ENCODE measurements around the gene STXBP2. TPM values are rescaled to one million over a fixed set of nuclear protein-coding genes. Genes with fewer than 3 reads are reported as not detected.

STXBP2 gene
- 10 to 100 TPM; 71.0 to 86.2 (median 79.5) TPM for polyA plus RNA-seq (ENCODE audit: low read depth in 6 of 6)

DNA sequence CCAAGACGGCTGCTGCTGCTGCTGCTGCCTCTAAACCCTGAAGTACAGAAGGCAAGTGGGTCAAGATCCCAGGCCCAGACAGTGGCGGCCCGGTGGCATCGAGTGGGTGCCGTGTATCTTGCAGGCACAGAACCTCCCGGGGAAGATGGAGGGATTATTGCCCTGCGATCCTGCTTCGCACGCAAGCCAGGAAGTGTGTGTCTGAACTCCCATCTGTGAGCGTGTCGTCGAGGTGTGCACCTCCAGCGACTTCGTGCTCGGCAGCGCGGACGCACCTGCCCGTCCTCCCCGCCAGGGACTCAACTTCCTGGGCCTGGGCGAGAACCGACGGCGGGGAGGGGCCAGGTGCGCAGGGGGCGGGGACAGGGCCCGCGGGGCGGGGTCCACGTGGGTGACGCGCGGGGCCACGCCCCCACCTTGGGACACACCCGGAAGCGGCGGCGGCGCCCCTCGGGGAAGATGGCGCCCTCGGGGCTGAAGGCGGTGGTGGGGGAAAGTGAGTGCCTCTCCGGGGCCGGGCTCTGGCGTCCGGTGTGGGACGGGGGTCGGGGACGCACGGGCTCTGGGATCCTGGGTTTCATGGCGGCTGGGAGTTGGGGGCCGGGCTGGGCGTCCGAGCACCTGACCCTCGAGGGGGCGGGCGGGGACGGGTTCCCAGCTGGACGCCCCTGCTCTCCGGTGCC lies at the start of gene STXBP2:
Gene STXBP2 (plus strand): TSS at position 420 of the 683 bp plus-strand sequence. CDS start 40 bp downstream, at position 460.
- peaks cover 0 to 9% of the 10 kb centered on the region in 2 donors for H3K36me3 Mint-ChIP-seq
- peak within 1 kb of the TSS; percentile 82 to 94 (median 88) for H3K4me3 Mint-ChIP-seq
- peaks cover 38 to 70% (median 44%) of the 10 kb centered on the region in 3 donors for H3K4me1 Mint-ChIP-seq
- ATAC-seq (ENCODE audit: low read depth in 2 of 2): peak; percentile 94 to 96
- peaks cover 0 to 1% (median 0%) of the 10 kb centered on the region in 7 donors for H3K9me3 Mint-ChIP-seq
- H3K27ac Mint-ChIP-seq: peak within 1 kb of the TSS; percentile 87 to 98 (median 94)
- no peaks in the 10 kb centered on the region for H3K27me3 Mint-ChIP-seq
- peak; percentile 89 for DNase-seq

DNA sequence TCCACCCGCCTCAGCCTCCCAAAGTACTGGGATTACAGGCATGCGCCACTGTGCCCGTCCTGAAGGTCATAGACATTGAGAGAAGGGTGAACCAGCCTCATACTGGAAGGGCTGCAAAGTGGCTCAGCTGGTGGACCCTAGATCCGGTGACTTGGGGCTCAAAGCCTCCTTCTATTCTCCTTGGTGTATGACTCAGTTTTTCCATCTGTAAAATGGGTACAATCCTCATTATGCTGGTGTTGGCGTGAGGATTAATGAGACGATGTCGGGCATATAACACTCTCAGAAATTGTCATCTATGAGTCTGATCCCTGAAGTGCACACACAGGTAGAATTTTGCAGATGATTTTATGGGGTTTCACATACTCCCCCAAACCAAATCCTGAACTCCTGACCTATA lies 47.1 kb upstream of the STXBP2 start:
- Mint-ChIP-seq H3K4me1 (no peaks in the 10 kb centered on the region), H3K4me3 (no peak overlapping the region), H3K9me3 (no peaks in the 10 kb centered on the region), H3K36me3 (no peaks in the 10 kb centered on the region), H3K27ac (no peak overlapping the region), H3K27me3 (peaks cover 16 to 43% (median 19%) of the 10 kb centered on the region in 3 donors)
- DNase-seq (no peak), ATAC-seq (ENCODE audit: low read depth in 2 of 2) (no peak)

DNA sequence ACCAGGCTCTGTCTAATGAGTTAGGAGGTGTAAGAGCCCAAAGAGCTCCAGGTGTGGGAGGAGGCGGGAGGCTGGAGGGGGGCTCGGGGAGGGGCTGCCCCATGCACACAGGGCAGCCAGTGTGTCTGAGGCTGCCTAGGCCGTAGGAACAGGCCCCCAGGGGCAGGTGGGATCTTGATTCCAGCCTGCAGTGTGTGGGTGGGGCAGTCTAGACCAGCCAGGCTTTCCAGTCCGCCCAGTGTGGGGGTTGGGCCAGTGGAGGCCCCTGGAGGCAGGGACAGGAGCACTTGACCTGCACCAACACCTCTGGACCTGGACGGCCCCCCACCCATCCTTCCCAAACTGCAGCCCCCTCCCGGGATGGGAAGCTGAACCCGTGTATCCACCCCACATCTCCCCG lies 46.7 kb upstream of the STXBP2 start:
- Mint-ChIP-seq H3K36me3 (no peaks in the 10 kb centered on the region), H3K4me1 (peaks cover 2 to 4% (median 2%) of the 10 kb centered on the region in 3 donors), H3K4me3 (no peak overlapping the region), H3K9me3 (peaks cover 0 to 2% (median 0%) of the 10 kb centered on the region in 7 donors), H3K27me3 (peaks cover 20 to 44% (median 21%) of the 10 kb centered on the region in 3 donors), H3K27ac (no peak overlapping the region)
- no peak for ATAC-seq (ENCODE audit: low read depth in 2 of 2)
- DNase-seq: no peak

DNA sequence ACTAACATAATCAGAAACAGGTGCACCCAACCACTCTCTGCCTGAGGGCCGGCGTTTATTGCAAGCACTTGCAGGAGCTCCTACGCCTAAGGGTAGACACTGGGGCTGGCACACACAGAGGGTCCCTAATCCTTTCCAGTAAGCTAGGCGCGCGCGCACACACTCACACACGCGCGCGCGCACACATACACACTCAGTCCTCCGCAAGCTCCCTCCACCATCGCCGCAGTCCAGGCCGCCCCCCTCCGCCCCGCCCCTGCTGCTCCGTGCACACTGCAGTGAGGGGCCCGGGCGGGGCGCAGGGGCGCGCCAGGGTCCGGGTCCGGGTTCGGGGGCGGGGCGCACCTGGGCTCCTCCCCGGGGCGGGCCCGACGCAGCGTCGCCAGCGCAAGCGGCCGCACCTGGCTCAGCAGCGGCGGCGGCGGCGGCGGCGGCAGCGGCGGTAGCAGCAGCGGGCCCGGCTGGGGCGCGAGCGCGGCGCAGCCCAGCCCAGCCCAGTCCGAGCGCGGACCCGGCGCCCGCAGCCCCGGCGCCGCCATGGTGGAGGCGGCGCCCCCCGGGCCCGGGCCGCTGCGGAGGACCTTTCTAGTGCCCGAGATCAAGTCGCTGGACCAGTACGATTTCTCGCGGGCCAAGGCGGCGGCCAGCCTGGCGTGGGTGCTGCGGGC lies 41.3 kb upstream of the STXBP2 start, which contains the start of gene CAMSAP3:
Gene CAMSAP3 (plus strand): TSS at position 398 of the 668 bp plus-strand sequence. CDS start 140 bp downstream, at position 538.
- peaks cover 0 to 4% (median 0%) of the 10 kb centered on the region in 7 donors for H3K9me3 Mint-ChIP-seq
- peak; percentile 25 for DNase-seq
- H3K4me1 Mint-ChIP-seq: peaks cover 7 to 18% (median 11%) of the 10 kb centered on the region in 3 donors
- peak within 1 kb of the TSS in 1 of 6 donors; percentile 78 for H3K27ac Mint-ChIP-seq
- H3K27me3 Mint-ChIP-seq: peaks cover 40 to 66% (median 52%) of the 10 kb centered on the region in 3 donors
- no peaks in the 10 kb centered on the region for H3K36me3 Mint-ChIP-seq
- peak within 1 kb of the TSS; percentile 70 to 90 (median 82) for H3K4me3 Mint-ChIP-seq
- ATAC-seq (ENCODE audit: low read depth in 2 of 2): peak; percentile 86 to 89

DNA sequence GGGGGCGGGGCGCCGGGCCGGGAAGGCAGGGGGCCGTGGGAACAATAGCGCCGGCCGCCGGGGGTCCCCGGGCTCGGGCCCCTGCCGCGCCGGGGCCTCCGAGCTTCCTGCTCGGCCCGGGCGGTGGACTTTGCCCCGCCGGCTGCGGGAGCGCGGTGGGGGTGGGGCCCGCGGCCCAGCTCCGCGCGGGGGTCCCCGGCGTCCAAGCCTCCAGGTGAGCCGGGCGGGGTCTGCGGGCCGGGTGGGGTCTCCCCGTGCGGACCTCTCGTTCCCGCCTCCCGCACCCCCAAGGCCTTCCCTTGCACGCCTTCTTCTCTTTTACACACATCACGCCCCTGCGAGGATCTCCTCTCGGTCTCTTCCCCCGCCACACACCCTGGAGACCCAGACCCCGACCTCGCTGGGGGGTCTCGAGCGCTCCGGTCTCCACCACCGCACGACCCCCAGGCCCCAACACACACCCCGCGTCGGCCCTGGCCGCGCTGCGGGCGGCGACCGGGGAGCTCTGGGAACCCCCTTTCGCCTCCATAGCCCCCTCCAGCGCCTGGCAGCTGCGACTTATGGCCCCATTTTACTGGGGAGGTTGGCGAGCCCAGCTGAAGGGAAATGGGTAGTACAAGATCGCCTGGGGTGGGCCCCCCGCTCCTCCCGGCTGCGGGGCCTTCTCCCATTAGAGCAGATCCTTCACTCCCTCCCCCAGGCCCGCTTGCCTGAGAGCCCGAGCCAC lies 40.5 kb upstream of the STXBP2 start:
- Mint-ChIP-seq H3K4me1 (peaks cover 7 to 18% (median 11%) of the 10 kb centered on the region in 3 donors), H3K4me3 (peak overlapping the region in 7 of 8 donors; percentile 68 to 83 (median 75)), H3K9me3 (peaks cover 0 to 4% (median 0%) of the 10 kb centered on the region in 7 donors), H3K27ac (peak overlapping the region in 1 of 6 donors; percentile 78), H3K36me3 (no peaks in the 10 kb centered on the region), H3K27me3 (peaks cover 40 to 60% (median 52%) of the 10 kb centered on the region in 3 donors)
- ATAC-seq (ENCODE audit: low read depth in 2 of 2) (peak; percentile 20 to 34), DNase-seq (no peak)

DNA sequence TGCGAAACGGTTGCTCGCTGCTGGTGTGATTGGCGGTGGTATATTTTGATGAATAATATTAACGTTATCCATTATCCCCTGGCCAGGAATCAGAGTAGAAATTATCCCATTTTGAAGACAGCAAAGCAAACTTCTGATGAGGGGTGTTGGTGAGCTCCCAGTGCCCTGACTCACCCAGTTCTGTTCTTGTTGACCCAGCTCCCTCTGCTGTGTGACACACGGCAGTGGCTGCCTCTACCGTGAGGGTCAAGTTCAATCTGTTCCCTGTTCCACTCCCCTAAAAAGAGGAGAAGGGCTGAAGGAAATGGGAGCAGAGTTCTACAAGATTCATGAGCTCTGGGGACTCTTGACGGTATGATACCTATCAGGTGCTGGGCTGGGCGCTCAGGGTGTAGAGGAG lies 39.2 kb upstream of the STXBP2 start:
- Mint-ChIP-seq H3K27ac (no peak overlapping the region), H3K36me3 (no peaks in the 10 kb centered on the region), H3K9me3 (peaks cover 0 to 4% (median 0%) of the 10 kb centered on the region in 7 donors), H3K27me3 (peaks cover 46 to 68% (median 62%) of the 10 kb centered on the region in 3 donors), H3K4me1 (peaks cover 7 to 18% (median 11%) of the 10 kb centered on the region in 3 donors), H3K4me3 (peak overlapping the region in 4 of 8 donors; percentile 56 to 83 (median 67))
- no peak for DNase-seq
- ATAC-seq (ENCODE audit: low read depth in 2 of 2): no peak

DNA sequence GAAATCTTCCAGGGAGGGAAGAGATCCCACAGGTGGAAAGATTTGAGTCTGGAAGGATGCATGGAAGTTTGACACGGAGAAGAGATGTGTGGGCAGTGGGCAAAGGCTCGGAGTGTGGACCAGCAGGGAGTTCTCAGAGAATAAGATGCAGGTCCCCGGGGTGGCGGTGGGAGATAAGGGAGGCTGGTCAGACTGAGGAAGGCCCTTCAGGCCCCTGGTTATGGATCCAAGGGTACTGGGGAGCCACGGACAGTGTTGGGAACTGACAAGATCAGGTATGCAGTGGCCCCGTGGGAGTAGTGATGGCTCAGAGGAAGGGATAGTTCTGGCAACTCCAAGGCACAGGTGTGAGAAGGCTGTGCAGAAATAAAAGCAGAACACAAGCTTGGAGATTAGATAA lies 38.7 kb upstream of the STXBP2 start:
- Mint-ChIP-seq H3K27me3 (peaks cover 45 to 65% (median 65%) of the 10 kb centered on the region in 3 donors), H3K4me3 (peak overlapping the region in 2 of 8 donors; percentile 42 to 54)

DNA sequence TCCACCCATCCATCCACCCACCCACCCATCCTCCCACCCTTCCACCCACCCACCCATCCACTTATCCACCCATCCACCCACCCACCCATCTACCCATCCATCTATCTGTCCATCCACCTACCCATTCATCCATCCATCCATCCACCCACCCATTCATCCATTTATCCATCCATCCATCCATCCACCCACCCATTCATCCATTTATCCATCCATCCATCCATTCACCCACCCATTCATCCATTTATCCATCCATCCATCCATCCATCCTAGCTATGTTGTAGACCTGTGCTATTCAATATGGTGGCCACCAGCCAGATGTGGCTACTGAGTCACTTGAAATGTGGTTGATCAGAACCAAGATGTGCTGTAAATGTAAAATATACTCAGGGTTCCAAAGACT lies 36.2 kb upstream of the STXBP2 start:
- peaks cover 7 to 12% (median 11%) of the 10 kb centered on the region in 3 donors for H3K4me1 Mint-ChIP-seq
- no peak overlapping the region for H3K4me3 Mint-ChIP-seq
- ATAC-seq (ENCODE audit: low read depth in 2 of 2) (no peak), DNase-seq (no peak)
- peaks cover 31 to 61% (median 61%) of the 10 kb centered on the region in 3 donors for H3K27me3 Mint-ChIP-seq
- H3K27ac Mint-ChIP-seq: no peak overlapping the region
- peaks cover 0 to 4% (median 2%) of the 10 kb centered on the region in 7 donors for H3K9me3 Mint-ChIP-seq
- H3K36me3 Mint-ChIP-seq: no peaks in the 10 kb centered on the region

More for the DNA sequence above, 38.7 kb upstream of the STXBP2 start:
- DNase-seq (no peak), ATAC-seq (ENCODE audit: low read depth in 2 of 2) (no peak)
- Mint-ChIP-seq H3K9me3 (peaks cover 0 to 4% (median 0%) of the 10 kb centered on the region in 7 donors), H3K36me3 (no peaks in the 10 kb centered on the region), H3K4me1 (peaks cover 7 to 18% (median 11%) of the 10 kb centered on the region in 3 donors), H3K27ac (peak overlapping the region in 1 of 6 donors; percentile 78)

DNA sequence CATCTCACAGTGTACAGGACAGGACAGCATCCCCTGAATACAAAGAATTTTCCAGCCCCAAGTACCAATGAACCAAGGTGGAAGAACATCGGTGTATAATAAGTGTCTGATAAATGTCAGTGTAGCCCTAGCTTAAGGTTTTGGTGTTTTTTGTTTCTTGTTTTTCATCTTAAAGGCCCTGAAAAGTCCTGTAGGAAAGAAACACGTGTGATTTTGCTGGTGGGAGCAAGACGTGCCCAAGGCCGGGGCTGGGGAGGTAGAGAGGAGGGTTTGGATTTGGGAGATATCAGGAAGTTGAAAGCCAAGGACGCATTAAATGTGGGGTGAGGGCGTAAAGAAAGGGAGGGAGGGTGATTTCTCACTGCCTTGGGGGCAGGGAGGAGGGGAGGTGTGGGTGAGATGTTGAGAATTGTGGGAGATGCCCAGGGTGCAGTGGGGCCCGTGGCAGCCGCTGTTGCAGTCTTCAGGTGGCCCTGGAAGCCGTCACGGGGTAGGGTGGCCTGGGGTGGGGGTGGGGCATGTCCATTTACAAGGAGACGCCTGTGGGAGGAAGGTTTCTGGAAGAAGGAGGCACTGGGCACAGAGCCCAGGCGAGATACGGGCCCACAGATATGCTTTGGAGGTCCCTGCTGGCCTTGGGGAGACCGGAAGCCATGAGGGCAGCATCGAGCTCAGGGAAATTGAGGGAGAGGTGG lies 34.5 kb upstream of the STXBP2 start:
- H3K27ac Mint-ChIP-seq: no peak overlapping the region
- no peaks in the 10 kb centered on the region for H3K36me3 Mint-ChIP-seq
- peaks cover 28 to 57% (median 52%) of the 10 kb centered on the region in 3 donors for H3K27me3 Mint-ChIP-seq
- peaks cover 0 to 6% (median 2%) of the 10 kb centered on the region in 7 donors for H3K9me3 Mint-ChIP-seq
- peaks cover under 1 to 8% (median 3%) of the 10 kb centered on the region in 3 donors for H3K4me1 Mint-ChIP-seq
- DNase-seq (no peak), ATAC-seq (ENCODE audit: low read depth in 2 of 2) (no peak)
- no peak overlapping the region for H3K4me3 Mint-ChIP-seq

DNA sequence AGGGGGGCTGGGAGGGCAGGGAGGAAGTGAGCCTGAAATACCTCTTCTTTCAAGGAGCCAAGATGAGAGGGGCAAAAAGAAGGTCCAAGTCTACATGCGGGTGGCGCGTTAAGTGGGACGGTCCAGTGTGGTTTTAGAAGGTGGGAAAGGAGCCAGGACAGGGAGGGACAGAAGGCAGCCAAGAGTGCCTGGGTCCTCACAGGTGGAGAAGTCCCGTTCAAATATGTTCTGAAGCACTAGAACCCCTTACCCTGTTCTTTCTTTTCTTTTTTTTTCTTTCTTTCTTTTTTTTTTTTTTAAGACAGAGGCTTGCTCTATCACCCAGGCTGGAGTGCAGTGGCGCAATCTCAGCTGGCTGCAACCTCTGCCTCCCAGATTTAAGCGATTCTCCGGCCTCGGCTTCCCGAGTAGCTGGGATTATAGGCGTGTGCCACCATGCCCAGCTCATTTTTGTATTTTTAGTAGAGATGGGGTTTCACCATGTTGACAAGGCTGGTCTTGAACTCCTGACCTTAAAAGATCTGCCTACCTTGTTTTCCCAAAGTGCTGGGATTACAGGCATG lies 33.9 kb upstream of the STXBP2 start:
- Mint-ChIP-seq H3K4me1 (peaks cover 0 to 8% (median 0%) of the 10 kb centered on the region in 3 donors), H3K27ac (peak overlapping the region in 1 of 6 donors; percentile 34), H3K9me3 (peaks cover 0 to 6% (median 2%) of the 10 kb centered on the region in 7 donors), H3K36me3 (no peaks in the 10 kb centered on the region), H3K4me3 (no peak overlapping the region), H3K27me3 (peaks cover 21 to 51% (median 45%) of the 10 kb centered on the region in 3 donors)
- ATAC-seq (ENCODE audit: low read depth in 2 of 2) (no peak), DNase-seq (no peak)

DNA sequence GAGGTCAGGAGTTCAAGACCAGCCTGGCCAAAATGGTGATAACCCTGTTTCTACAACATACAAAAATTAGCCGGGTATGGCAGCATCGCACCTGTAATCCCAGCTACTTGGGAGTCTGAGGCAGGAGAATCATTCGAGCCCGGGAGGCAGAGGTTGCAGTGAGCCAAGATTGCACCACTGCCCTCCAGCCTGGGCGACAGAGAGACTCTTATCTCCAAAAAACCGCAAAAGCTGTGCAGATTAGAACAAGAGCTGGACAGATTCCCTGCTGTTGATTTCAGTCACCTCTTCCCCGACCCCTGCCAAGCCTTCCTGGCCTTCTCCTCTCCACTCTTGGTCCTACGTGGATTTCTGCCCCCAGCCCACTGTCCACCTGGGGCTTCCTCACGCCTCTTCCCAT lies 33.0 kb upstream of the STXBP2 start:
- peaks cover 14 to 46% (median 36%) of the 10 kb centered on the region in 3 donors for H3K27me3 Mint-ChIP-seq
- DNase-seq (no peak), ATAC-seq (ENCODE audit: low read depth in 2 of 2) (no peak)
- H3K9me3 Mint-ChIP-seq: peaks cover 0 to 6% (median 2%) of the 10 kb centered on the region in 7 donors
- H3K36me3 Mint-ChIP-seq: no peaks in the 10 kb centered on the region
- peaks cover 0 to 8% (median 0%) of the 10 kb centered on the region in 3 donors for H3K4me1 Mint-ChIP-seq
- no peak overlapping the region for H3K27ac Mint-ChIP-seq
- H3K4me3 Mint-ChIP-seq: no peak overlapping the region

Measured in naive B cell (primary cell).